CD4-positive, alpha-beta T cell treated with Interleukin-21 for 1 hour (primary cell): ENCODE measurements around the gene GJD3.
A peak's percentile ranks its signal among the peaks of the same experiment; 100 is the strongest.

Experiments used
- DNase-seq: peaks from one replicate; pipeline ENCODE4 v3.0.0-alpha.2; 2020

The GJD3 gene

DNA sequence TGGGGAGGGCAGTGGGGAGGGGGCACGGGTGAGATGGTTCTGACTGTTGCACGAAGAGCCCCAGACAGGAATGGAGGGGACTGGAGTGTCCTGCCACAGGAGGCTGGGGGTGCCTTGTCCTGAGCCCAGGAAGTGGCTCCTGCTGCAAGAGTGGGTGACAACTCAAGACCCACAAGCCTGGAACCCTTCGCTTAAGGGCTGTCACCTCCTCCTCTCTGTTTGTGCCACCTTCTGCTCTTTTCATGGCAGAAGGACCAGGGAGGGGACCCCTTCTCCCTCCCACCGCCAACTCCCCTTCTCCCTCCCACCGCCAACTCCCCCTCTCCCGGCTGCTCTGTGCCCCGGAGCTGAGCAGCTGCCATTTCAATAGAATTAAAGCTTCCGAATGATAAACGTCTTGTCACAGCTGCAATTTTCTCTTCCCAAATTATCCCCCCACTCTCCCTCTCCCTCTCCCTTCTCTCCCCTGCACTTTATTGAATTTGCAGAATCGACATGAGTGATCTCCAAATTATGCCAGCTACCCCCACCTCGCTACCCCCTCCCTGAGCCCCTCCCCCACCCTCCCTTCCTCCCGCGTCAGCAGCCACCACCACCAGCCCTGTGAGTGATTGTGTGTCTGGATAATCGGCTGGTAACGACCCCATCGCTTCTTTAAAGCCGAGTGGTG, 13.7 kb downstream of the GJD3 start:
- DNase-seq: no peak

DNA sequence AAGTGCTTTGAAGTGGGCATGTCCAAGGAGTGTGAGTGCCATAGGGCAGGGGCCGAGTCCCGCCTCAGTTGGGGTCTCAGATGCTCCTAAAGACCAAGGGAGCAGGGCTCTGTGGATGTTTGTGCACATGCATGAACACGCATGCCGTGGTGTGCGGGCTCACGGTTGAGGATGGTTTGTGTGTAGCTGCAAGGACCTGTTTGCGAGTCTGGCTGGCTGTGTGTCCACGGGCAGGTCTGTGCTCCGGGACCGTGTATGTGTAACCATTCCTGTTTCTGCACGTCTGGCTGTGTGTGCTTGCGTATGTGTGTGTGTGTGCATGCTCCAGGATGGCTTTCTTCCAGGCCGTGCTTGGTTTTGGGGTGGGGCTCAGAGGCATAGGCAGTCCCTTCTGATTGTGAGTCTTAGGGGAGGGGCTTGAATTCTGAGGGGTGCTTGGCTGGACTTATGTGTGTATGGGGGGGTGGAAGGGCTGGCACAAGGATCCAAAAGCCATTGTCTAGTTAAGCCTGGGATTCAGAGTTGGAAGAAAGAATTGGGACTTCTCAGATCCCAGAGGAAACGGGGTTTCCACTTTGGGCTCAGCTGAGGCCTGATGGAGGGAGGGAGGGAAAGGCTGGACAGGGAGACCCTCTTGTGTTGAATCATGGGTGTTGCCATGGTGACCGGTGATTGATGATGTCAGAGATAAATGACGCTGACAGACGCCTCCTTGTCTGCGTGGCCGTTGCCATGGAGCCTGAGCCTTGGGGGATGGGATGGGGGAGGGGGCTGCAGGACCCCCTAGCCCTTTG, 14.4 kb downstream of the GJD3 start:
- no peak for DNase-seq

DNA sequence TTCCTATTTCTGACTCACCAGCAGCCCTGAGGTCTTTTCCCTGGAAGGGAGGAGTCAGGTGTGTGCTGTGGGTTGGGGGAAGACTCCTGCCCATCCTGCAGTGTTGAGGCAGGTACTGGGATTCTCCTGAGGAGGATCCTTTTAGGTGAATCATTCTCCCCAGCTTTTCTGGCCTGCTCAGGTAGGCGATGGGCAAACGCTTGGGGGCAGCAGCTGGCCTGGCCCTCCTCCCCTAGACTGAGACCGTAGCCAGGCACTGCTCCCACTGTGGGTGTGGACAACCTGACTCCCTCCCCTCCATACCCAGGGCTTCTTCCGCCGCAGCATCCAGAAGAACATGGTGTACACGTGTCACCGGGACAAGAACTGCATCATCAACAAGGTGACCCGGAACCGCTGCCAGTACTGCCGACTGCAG, 15.1 kb downstream of the GJD3 start:
- DNase-seq: no peak

DNA sequence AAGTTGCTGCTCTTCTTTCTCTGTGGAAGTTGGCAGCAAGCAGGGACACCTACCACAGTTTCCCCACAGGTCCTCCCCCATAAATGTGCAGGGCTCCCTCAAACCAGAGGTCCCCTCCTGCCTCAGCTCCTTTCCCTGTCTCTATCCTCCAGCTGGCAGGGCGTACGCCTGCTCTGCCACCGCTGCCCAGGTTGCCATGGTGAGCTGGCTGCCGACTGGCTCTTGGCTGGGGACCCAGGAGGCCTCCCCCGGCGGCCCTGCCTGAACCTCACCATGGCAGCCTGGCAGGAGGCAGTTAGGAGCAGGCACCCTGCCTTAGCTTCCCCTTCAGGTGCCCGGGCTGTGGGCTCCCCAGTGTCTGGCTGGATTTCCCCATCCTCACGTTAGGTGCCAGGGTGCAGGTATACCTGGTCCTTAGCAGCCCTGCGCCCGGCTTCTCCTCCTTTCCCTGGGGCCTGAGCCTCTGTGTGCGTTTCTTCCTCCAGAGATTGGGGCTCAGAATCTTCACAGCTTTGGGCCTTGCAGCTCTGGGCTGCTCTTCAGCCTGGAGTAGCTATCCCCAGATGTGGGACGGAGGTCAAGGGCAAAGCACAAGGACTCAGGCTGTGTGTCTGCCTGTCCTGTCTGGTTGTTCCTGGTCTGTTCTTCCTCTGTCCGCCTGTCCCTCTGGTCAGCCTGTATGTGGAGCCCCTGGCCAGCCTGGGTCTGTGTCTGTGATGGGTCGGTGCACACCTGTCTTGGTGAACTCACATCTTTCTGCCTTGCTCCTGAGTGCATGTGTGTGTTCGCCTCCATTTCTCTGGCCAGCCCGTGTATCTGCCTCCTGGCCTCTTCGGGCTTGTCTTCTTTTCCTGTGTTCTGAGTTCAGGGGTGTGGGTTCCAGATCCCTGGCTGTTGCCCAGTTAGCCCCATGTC, 15.7 kb downstream of the GJD3 start:
- DNase-seq: no peak

DNA sequence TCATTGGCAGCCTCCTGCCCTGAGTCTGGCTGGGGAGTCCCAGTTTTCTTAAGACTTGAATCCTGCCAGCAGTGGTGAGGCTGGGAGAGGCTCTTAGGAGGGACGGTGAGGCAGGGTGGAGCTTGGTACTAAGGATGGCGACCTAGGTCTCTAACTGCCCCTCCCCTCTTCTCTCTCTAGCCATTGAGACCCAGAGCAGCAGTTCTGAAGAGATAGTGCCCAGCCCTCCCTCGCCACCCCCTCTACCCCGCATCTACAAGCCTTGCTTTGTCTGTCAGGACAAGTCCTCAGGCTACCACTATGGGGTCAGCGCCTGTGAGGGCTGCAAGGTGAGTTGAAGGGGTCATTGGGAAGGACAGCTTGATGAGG, 16.4 kb downstream of the GJD3 start:
- DNase-seq: no peak

DNA sequence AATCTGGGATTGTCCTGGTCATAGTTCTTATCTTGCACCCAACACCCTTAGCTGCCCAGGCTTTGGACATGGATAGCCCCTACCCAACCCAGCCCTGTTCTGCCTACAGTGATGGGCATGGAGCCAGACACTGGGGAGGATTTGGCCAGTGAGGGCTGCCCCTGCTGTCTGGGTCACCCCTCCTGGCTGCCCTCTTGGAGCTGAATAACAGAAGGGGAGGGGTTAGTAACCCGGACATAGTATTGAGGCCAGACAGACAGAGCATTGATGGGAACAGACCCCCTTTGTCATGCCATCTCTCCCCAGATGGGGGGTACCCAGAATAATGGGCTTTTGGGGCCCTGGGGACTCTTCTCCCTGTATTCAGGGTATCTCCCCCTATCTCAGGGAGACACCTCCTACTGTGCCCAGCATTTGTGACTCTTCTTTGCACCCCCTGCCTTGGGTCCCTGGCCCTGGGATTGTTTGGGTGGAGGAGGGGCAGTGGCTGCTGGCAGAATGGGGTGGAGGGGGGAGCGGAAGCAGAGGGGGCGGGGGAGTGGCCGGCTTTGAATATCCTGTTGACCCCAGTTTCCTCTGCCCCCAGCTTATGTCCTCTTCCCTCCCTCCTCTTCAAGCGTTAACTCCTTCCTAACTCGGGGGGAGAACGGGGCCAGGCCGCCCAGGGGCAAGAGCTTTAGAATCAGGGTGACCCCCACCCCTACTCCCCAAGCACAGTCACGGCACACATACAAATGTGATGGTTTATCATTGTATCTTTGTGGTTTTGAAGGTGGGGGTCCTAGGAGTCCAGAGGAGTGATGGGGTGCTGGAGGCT, 17.0 kb downstream of the GJD3 start:
- no peak for DNase-seq

DNA sequence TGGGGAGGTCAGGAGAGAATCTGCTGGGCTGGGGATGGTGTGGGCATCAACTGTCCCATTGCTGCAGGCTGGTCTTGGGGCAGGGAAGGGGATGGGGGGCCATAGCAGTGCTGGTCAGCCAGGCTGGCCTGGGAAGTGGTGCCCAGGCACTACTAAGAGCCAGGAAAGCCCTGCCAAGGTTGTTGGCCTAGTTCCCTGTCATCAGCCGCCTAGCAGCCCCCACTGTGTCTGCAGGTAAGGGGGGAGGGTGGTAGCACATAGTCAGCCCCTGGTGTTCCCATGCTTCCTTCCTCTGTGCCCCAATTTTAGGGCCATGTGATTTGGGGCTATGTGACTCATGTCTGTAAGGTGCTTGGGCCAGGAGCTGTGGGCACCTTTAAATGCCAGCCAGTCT, 17.8 kb downstream of the GJD3 start:
- DNase-seq: no peak

DNA sequence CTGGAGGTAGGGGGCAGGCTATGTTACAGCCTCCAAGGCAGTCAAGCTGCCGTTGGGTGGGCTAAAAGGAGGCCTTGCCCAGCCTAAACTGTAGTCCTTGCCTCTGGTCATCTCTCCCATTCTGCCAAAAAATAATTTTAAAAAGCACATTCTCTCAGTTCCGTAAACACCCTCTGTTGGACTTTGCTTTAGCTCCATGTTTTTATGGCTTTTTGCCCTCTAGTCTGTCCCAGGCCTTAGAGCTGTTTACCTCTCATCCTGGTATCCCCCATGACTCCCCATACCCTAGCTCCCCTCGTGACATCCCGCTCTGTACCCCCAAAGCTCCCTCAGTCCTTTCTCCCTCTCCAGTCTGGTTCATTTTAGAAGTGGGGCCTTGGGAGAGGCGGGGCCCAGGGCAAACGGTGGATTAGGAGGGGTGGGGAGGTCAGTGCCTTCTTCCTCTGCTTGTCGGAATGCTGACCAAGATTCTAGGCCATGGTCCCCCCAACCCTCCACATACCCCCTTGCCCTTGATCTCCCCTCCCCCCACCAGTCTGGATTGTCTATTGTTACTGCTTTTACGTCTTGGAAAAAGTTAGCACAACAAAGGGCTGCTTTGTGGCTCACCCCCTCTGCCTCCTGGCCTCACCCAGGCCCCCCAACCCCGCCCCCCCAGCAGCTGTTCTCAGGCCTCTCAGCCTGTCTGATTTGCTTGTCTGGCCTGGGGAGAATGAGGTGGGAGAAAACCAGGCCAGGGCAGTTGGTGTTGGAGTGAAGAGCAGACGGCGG, 18.4 kb downstream of the GJD3 start:
- DNase-seq: no peak

DNA sequence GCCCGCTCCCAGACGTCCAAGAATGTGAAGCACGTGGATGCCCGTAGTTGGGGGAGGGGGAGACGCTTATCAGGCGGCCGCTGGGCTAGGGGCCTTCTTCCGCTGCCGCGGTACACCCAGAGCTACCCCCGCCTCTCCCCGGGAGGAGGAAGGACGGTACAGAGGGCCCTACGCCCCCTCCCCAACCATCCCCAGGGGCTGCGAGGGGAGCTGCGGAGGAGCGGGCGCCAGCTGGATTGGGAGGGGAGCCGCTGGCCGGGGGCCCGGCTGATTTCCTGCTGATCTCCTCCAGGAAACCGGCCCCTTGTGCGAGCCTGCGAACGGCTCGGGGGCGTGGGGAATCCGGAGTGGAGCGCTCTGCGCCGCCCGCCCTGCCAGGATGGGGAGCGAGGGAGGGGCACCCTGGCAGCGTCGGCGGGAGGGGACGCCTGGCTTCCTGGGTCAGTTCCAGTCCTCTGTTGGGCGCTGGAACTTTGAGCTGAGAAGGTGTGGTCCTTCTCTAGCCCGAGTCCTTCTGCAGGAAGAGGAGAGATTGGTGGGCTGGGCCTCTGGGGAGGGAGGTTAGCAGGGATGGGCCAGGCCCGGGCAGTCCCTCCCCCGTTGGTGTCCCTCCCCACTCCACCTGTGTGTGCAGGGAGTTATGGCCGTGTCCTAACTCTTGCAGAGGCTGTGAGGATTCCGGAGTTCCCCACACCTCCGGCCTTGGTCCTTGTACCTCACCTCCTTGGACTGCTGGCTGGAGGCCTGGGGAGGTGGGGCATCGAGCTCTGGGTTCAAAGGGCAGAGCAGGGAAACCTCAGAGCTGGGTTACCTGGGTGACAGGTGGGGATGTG, 19.2 kb downstream of the GJD3 start:
- peak; percentile 54 for DNase-seq

DNA sequence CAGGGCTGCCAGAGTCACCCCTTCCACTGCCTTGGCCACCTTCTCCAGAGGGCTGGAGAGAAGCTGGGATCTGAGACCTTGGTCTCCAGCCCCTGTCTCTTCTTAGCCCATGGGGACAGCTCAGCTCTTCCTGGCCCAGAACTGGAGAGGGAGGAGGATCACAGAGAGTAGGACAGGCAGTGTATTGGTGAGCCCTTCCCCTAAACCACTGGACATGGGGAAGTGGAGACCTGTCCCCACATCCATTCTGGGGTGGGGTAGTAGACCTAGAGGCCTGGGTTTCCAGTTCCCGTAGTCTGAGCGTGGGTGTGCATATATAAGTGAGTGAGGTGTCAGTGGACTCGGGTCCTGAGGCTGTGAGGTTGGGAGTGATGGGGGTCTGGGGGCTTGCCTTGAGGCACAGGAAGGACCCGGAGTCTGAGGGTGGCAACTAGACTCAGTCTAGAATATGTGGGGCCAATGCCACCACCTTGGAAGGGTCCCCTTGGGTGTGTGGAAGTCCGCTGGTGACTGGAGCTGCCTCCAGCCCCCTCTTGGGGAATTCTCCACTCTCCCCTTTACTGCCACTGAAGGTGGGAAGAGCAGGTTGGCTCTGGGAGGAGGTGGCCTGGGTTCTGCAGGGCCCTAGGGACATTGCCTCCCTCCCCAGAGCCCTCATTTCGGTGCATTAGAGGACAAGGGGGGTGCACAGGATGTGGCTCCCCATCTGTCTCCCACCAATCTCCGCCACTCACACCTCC, 19.9 kb downstream of the GJD3 start:
- DNase-seq: peak; percentile 66

DNA sequence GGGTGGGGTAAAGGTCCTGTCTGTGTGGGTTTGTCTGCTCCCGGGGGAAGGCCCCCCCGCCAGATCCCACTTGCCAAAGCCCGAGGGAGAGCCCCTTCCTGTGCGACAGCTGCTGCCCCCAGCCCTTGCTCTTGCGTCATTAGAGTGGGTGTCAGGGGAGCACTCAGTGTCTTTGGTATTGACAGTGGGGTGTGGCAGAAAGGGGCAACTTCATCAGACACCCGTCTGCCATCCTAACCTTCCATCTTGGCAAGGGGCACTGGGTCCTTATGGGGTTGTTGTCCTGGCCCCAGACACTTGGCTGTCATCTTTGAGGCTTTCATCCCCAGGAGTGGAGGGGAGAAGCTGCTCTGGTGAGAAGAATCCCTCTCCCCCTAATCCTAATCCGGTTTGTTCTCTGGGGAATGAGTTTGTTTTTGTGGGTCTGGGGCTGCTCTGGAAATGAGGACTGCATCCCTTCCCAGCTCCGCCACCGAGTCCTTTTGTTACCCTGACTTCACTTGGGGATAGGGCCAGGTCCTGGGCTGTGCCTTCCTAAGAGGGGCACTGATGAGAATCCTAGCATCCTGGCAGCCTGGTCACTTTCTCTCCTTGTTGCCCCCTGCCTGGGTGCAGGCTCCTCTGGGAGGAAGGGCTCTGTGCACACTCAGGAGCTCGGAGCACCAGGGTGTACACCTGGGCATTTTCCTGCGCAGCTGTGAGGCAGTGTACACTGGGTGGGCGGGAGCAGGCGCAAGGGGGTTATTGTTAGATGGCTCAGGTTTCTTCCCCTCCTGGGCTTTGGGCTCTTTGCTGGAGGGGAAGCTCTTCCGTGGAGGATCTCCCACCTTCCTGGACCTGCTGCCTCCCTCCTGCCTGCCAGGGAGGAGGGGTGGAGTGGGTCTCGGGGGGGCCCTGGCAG, 21.1 kb downstream of the GJD3 start:
- no peak for DNase-seq

DNA sequence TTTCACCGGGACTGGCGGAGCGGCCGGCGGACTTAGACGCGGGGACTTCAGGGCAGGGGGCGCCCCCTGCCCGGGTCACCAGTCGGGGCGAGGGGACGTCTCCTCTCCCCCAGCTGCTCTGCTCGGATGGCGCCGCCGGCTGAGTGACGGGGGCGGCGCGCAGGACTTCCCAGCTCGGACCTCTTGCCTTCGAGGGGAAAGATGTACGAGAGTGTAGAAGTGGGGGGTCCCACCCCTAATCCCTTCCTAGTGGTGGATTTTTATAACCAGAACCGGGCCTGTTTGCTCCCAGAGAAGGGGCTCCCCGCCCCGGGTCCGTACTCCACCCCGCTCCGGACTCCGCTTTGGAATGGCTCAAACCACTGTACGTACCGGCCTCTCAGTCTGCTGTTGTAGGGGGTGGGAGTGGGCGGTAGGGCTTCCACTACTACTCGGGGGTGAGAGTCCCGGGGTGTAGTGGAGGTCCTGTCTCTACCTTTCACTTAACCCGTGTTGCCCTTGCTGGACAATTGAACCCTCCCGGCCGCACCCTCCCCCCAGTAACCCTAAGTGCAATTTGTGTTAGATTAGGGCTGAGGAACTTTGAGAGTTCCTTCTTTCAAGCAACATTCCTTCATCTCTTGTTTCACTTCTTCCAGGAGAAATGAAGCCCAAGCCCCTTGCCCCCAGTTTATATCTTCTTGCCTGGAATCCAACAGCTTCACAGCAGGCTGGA, 21.9 kb downstream of the GJD3 start:
- DNase-seq: no peak

DNA sequence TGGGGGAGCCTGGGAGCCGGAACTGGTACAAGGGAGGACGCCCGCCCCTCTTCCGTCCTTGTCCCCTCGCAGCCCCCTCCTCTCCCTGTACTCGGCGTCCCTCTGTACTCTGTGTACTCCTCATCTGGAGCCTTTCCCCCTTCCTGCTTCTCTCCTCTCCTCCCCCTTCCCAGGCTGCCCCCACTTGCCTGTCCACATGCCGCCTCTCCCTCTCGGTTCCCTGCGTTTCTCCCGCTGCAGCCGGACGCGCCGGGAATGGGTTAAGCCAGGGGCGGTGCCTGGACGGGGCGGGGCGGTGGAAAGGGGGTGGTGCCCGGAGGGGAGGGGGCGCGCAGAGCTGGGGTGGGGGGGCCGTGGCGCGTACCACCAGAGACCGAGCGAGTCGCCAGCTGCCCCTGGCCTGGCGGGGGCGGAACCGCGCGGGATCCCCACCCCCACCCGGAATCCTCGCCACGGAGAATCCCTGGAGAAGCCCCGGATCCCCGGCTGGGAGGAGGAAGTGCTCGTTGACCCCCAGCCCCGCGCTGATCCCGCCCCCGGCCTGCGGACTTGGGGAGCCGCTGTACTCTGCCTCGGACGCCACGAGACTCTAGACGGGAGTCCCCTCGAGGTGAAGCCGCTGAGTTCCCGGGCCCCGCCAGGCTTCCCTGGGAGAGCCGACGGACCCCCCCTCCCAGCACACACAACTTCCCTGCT, 22.6 kb downstream of the GJD3 start:
- DNase-seq: peak; percentile 50

DNA sequence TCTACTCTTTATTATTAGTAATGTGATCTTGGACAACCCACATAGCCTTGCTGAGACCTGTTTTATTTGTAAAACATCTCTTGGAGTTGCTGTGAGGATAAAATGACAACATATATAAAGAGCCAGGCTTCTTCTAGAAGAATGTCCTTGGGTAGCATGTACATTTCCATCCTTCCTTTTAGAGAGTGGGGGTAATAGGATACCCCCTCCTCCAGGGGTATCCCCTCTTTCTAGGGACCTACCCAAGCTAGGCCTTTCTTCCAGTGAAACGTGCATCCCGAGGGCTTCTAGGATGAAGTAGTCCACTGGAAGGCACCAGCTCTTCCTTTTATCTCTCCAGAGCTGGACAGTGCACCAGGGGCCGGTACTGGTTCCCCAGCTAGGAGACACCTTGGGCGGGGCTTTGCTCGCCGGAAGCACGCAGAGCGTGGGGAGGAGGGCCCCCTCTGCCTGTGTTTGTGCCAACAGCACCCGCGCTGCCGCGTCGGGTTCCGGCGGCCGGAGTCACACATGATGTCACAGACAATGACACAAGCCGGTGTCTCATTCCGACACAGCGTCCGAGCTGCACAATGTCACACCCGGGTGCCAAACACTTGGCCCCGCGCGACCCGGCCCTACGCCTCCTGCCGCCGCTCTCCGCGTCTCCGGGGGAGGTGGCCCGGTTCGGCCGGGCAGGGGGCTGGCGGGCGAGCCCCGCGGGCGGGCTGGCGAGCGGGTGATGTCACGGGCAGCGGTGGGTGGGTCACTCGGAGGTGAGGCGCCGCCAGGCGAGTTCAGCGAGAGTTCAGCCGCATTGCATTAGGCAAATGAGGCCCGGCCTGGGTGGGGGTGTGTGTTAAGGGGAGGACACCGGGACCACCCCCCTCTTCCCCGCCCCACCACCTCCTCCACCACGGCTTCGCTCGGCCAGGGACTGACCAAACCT, 23.4 kb downstream of the GJD3 start:
- DNase-seq: peak; percentile 93

DNA sequence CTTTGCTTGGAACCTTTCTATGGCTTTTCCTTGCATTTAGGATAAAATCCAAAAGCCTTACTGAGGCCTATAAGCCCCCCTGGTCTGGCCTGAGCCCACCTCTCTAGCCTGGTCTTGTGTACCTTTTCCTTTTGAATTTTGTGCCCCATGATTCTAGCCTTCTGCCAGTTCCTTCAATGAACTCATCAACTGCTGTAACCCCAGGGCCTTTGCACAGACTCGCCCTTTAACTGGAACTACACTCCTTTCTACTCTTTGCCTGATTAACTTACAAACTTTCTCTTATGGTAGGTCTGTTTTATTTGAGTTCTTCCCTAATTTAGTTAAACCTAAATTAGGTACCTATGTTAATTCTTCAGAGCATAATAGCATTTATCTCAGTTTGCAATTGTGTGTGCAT, 24.2 kb downstream of the GJD3 start:
- no peak for DNase-seq

DNA sequence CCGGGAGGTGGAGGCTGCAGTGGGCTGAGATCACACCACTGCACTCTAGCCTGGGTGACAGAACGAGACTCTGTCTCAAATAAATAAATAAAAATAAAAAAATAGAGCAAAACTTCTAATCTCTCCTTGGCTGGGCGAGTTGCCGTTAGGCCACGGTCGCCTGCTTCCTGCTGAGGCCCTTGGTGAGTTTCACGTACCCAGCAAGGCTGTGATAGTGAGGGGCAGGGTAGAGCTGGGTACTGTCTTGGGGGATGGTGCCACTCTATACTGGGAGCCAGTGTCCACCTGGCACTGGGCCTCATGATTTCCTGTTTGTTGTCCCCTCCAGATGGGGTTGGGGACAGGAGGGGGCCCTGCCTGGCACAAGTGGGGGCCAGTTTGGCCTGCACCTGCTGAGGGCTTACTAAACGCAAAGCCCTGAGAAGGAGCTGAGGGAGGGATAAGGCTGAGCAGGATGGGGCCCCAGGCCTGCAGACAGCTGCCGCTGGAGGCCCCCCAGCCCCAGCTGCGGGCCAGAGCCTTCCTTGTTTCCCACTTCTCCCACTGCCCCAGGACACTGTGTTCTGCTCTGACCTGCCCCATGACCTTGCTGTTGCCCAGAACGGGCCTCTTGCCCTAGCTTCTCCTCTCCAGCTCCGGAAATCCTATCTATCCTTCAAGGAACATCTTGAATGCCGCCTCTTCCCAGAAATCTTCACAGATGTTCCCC, 25.4 kb downstream of the GJD3 start:
- DNase-seq: no peak
